ENCODE data around the gene TDRD3. TPM values are rescaled to one million over a fixed set of nuclear protein-coding genes. Genes with fewer than 3 reads are reported as not detected.

TDRD3 gene
- total RNA-seq, 1 experiment from 2014 or later = 17.3 TPM

GRCh38 chr13:60410299-60410698, 13.3 kb downstream of the TDRD3 start:
- Histone ChIP-seq H3K9me3 (ENCODE audit: insufficient read depth, low read depth) (no peaks in the 10 kb centered on the region), H3F3A (ENCODE audit: insufficient read depth, low read depth) (no peaks in the 10 kb centered on the region), H3K4me2 (no peak overlapping the region), H3K9me2 (ENCODE audit: insufficient read depth) (no peaks in the 10 kb centered on the region), H3K79me2 (ENCODE audit: low read depth) (peaks cover under 1% of the 10 kb centered on the region; the same call in 1 of the 2 replicates), H3K4me1 (replicated peaks; ENCODE audit: insufficient read depth) (no peaks in the 10 kb centered on the region), H4K20me1 (ENCODE audit: insufficient read depth) (no peaks in the 10 kb centered on the region), H3K27me3 (ENCODE audit: insufficient read depth, low read depth) (no peaks in the 10 kb centered on the region), H2AFZ (no peak overlapping the region), H3K36me3 (ENCODE audit: low read depth) (no peaks in the 10 kb centered on the region), H3K4me3 (no peak overlapping the region), H3K27ac (no peak overlapping the region)
- BruUV-seq (replicated peaks) = no TSS peak
- intact Hi-C loops (cut with micrococcal nuclease; ENCODE audit: unreplicated experiment) = no loop called here
- TF ChIP-seq, protein P1, sequence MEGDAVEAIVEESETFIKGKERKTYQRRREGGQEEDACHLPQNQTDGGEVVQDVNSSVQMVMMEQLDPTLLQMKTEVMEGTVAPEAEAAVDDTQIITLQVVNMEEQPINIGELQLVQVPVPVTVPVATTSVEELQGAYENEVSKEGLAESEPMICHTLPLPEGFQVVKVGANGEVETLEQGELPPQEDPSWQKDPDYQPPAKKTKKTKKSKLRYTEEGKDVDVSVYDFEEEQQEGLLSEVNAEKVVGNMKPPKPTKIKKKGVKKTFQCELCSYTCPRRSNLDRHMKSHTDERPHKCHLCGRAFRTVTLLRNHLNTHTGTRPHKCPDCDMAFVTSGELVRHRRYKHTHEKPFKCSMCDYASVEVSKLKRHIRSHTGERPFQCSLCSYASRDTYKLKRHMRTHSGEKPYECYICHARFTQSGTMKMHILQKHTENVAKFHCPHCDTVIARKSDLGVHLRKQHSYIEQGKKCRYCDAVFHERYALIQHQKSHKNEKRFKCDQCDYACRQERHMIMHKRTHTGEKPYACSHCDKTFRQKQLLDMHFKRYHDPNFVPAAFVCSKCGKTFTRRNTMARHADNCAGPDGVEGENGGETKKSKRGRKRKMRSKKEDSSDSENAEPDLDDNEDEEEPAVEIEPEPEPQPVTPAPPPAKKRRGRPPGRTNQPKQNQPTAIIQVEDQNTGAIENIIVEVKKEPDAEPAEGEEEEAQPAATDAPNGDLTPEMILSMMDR (conservative IDR thresholded peaks at IDR 0.05) = no peak
- no peak for TF ChIP-seq EZH2 (IDR thresholded peaks at IDR 0.05; ENCODE audit: low read depth)
- POLR2A ChIA-PET (ENCODE audit: unreplicated experiment) = interaction anchor here (0.6 kb wide), 1 partner anchor 601 kb away, joined by 9 read pairs; no protein-coding TSS in a partner anchor
- CTCF ChIA-PET = no interaction called here
- DNase-seq = no peak

- Histone ChIP-seq H3F3A (ENCODE audit: insufficient read depth, low read depth) (no peaks in the 10 kb centered on the region), H3K9me3 (ENCODE audit: insufficient read depth, low read depth) (no peaks in the 10 kb centered on the region), H3K4me3 (no peak overlapping the region), H3K79me2 (ENCODE audit: low read depth) (no peaks in the 10 kb centered on the region; the same call in 1 of the 2 replicates), H3K27me3 (ENCODE audit: insufficient read depth, low read depth) (no peaks in the 10 kb centered on the region), H3K4me1 (replicated peaks; ENCODE audit: insufficient read depth) (no peaks in the 10 kb centered on the region), H2AFZ (no peak overlapping the region), H3K27ac (no peak overlapping the region), H3K9me2 (ENCODE audit: insufficient read depth) (no peaks in the 10 kb centered on the region), H4K20me1 (ENCODE audit: insufficient read depth) (no peaks in the 10 kb centered on the region), H3K36me3 (ENCODE audit: low read depth) (no peaks in the 10 kb centered on the region), H3K4me2 (no peak overlapping the region)
- no peak for DNase-seq
- POLR2A ChIA-PET (ENCODE audit: unreplicated experiment) = interaction anchor here (0.5 kb wide), 1 partner anchor 16 kb away, joined by 6 read pairs; no protein-coding TSS in a partner anchor
- BruUV-seq (replicated peaks) = no TSS peak
- intact Hi-C loops (cut with micrococcal nuclease; ENCODE audit: unreplicated experiment) = no loop called here
- no peak for TF ChIP-seq EZH2 (IDR thresholded peaks at IDR 0.05; ENCODE audit: low read depth)
- TF ChIP-seq, protein P1 (conservative IDR thresholded peaks at IDR 0.05) = no peak
- CTCF ChIA-PET = no interaction called here
These were observed 14.4 kb downstream of the TDRD3 start for GRCh38 chr13:60411464-60411863.

- Histone ChIP-seq H3K4me3 (no peak overlapping the region), H3K79me2 (ENCODE audit: low read depth) (no peaks in the 10 kb centered on the region; the same call in 1 of the 2 replicates), H3F3A (ENCODE audit: insufficient read depth, low read depth) (no peaks in the 10 kb centered on the region), H3K4me2 (no peak overlapping the region), H3K9me3 (ENCODE audit: insufficient read depth, low read depth) (no peaks in the 10 kb centered on the region), H4K20me1 (ENCODE audit: insufficient read depth) (no peaks in the 10 kb centered on the region), H3K36me3 (ENCODE audit: low read depth) (no peaks in the 10 kb centered on the region), H3K27ac (no peak overlapping the region), H3K27me3 (ENCODE audit: insufficient read depth, low read depth) (no peaks in the 10 kb centered on the region), H3K4me1 (replicated peaks; ENCODE audit: insufficient read depth) (no peaks in the 10 kb centered on the region), H3K9me2 (ENCODE audit: insufficient read depth) (no peaks in the 10 kb centered on the region), H2AFZ (no peak overlapping the region)
- no peak for TF ChIP-seq EZH2 (IDR thresholded peaks at IDR 0.05; ENCODE audit: low read depth)
- TF ChIP-seq, protein P1 (conservative IDR thresholded peaks at IDR 0.05) = no peak
- intact Hi-C loops (cut with micrococcal nuclease; ENCODE audit: unreplicated experiment) = no loop called here
- CTCF ChIA-PET = no interaction called here
- no peak for DNase-seq
- POLR2A ChIA-PET (ENCODE audit: unreplicated experiment) = interaction anchor here (0.5 kb wide), 1 partner anchor 16 kb away, joined by 6 read pairs; no protein-coding TSS in a partner anchor
- no TSS peak for BruUV-seq (replicated peaks)
These were observed 15.0 kb downstream of the TDRD3 start for GRCh38 chr13:60411983-60412382.
